ENCODE measurements around the gene IMMP2L.
"Not testable (repeated sequence)": the region's sequence is repeated elsewhere in the genome, so short reads cannot be mapped to it uniquely, and the experiment has no call there.

The IMMP2L gene

DNA sequence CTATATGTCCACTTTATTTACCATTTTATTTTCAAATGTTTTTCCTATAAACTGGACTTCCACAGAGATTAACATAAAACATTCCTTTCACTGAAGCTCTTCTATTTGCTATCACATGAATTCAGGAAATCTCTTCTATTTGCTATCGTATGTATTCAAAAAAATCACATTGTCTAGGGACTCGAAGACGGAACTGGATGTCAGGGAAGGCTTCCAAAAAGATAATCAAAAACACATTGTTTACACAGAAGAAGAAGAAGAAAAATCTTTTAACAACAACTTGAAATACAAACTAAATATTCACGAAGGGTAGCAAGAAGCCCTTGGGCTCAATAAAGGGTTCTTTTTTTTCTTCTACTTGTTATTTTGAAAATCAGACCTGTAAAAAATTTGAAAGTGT, 897.5 kb downstream of the IMMP2L start:
- DNase-seq (ENCODE audit: low read depth in 2 of 2, low spot score in 1 of 2), result no peak

GRCh38 chr7:110660637-110661036, 901.7 kb downstream of the IMMP2L start:
- not testable (repeated sequence) for DNase-seq (ENCODE audit: low read depth in 2 of 2, low spot score in 1 of 2)

DNA sequence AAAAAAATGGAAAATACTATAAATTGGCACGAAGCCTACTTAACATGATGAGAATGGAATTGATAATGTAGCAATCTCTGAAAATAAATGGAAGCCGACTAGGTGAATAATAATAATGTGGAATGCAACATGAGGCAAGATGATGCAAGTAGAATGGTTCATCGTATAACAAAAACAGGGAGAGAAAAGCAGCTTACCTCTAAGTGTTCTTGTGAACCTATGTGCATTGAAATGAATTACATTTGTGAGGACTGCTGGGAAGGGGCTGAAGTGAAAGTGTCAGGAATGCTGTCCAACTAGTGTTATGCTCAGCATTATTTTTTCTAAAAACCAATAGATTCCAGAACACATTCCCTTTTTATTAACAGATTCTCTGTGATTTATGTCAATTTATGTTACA, 912.0 kb downstream of the IMMP2L start:
- DNase-seq (ENCODE audit: low read depth in 2 of 2, low spot score in 1 of 2), result no peak

GRCh38 chr7:110647266-110647665, 915.0 kb downstream of the IMMP2L start:
- DNase-seq (ENCODE audit: low read depth in 2 of 2, low spot score in 1 of 2), result no peak

DNA sequence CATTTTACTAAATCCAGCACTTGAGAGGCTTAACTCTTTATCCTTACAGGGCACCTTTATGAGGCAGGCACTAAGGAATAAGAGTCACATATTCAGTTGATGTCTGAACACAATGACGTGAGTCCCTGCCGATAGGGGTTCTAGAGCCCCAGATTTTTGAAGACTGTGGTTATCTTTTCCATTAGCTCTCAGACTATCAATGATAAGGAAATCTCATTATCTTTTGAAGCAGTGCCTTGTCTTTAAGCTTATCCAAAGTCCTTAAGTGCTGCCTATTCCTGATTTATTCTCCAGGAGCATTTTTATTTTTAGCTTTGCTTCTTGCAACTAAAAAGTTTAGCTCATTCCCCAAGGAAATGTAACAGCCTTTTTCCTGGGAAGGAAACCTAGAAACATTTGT, 915.5 kb downstream of the IMMP2L start:
- DNase-seq (ENCODE audit: low read depth in 2 of 2, low spot score in 1 of 2), result no peak

DNA sequence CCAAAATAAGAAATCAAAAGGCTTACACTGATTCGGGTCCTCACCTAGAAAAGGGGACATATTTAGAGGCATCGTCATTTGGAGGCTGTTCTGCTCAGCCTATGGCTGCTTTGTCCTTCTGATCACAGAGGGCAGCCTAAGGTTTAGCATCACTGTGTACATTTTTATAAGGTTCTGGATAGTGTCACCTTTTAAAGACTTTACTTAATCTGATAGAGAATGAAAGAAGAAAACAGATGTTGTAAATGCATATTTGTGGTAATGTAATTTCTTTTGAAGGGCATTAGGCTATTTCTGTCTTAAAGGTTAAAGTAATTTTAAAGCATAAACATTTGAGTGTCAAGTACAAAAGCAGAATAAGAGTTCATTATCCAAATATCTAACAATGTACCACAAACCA, 916.7 kb downstream of the IMMP2L start:
- no peak for DNase-seq (ENCODE audit: low read depth in 2 of 2, low spot score in 1 of 2)

DNA sequence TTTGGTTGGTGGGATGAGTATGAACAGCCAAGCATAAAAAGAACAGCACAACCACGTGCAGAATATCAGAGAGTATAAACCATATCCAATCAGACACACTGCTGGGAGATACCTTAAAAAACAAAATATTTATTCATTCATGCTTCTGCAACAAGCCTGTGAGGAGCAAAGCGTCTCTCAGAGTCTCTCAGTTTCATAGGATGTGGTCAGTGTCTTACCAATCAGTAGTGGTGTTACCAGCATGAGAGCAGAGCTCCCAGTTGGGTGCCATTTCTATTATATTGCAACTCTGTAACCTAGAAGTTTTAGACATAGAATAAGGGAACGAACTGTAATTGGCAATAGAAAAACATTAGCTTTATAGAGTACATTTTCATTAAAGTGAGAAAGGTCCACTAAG, 917.2 kb downstream of the IMMP2L start:
- DNase-seq (ENCODE audit: low read depth in 2 of 2, low spot score in 1 of 2), result no peak

- DNase-seq (ENCODE audit: low read depth in 2 of 2, low spot score in 1 of 2), result no peak
Observed at GRCh38 chr7:110637252-110637651, 925.0 kb downstream of the IMMP2L start.

GRCh38 chr7:110633313-110633712, 929.0 kb downstream of the IMMP2L start:
- DNase-seq (ENCODE audit: low read depth in 2 of 2, low spot score in 1 of 2), result no peak

- DNase-seq (ENCODE audit: low read depth in 2 of 2, low spot score in 1 of 2), result no peak
Observed at GRCh38 chr7:110626414-110626813, 935.9 kb downstream of the IMMP2L start.

DNA sequence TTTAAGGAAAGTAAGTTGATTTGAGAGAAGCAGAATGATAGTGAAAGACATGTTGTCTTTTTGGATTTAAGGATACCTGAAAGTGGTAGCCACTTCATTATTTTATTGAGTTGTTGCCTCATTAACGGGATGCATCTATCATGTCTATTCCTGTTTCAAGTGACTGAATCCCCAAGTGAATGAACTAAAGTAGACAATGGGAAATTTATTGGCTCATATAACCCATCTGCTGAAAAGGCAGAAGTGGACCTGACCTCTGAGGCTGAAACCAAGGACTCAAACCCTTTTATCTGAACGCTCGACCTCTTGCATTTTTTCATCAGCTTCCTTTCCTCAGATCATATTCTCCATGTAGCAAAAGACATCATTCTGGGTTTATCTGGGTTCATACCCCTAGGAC, 937.0 kb downstream of the IMMP2L start:
- no peak for DNase-seq (ENCODE audit: low read depth in 2 of 2, low spot score in 1 of 2)

DNA sequence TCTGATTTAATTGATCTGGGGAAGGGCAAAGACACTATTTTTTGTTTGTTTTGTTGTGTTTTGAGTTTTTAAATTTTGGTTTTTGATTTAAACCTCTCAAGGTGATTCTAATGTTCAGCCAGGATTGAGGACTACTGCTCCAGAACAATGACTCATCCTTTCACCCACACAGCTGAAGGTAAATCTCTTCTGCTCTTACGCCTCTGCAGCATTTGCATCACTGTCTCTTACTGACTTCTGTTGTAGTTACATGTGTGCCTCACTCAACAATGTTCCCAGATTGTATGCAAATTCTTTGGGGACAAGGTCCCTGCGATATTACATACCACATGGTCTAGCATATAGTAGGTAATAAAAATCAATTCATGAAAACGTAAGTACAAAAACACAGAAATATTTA, 938.9 kb downstream of the IMMP2L start:
- no peak for DNase-seq (ENCODE audit: low read depth in 2 of 2, low spot score in 1 of 2)

GRCh38 chr7:110621289-110621688, 941.0 kb downstream of the IMMP2L start:
- no peak for DNase-seq (ENCODE audit: low read depth in 2 of 2, low spot score in 1 of 2)

- no peak for DNase-seq (ENCODE audit: low read depth in 2 of 2, low spot score in 1 of 2)
Observed at GRCh38 chr7:110620110-110620735, 942.1 kb downstream of the IMMP2L start.

Data from stimulated activated CD8-positive, alpha-beta memory T cell treated with anti-CD3 and anti-CD28 coated beads, Interleukin-4, amount 100 ng/mL, for 1 hour (primary cell).